HG02852 (cell line): ENCODE measurements around the gene ZNF578.
"Not testable (repeated sequence)": the region's sequence is repeated elsewhere in the genome, so short reads cannot be mapped to it uniquely, and the experiment has no call there.

Experiments used
- ATAC-seq: cut with Tn5 transposase; IDR thresholded peaks from one replicate; pipeline ENCODE4 v1.9.1; 2021; ENCODE audit warnings: mild to moderate bottlenecking, moderate library complexity; ENCODE audit not compliant: unreplicated experiment

The ZNF578 gene

DNA sequence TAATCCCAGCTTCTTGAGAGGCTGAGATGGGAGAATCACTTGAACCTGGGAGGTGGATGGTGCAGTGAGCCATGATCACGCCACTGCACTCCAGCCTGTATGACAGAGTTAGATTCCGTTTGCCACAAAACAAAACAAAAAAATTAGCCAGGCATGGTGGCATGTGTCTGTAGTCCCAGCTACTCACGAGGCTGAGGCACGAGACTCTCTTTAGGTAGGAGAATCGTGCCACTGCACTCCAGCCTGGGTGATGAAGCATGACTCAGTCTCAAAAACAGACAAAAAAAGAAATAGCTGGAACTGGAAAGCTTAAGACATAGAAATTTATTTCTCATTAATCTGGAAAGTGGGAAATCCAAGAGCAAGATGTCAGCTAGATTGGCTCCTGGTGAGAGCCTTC is 53.9 kb downstream of the ZNF578 start:
- no peak for ATAC-seq

DNA sequence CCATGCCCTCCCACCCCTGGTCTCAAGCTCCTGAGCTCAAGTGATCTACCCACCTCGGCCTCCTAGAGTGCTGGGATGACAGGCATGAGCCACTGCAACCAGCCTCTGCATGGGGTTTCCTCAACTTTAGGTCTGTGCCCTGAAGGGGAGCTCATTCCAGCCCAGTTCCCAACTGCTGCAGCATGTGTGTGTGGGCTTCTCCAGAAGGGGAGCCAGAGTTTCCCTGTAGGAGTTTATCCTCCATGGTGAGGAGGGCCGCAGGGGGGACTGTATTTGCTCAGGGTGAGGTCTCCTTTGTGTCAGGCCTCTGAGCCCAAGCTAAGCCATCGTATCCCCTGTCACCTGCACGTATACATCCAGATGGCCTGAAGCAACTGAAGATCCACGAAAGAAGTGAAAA is 62.8 kb downstream of the ZNF578 start:
- ATAC-seq, result no peak

DNA sequence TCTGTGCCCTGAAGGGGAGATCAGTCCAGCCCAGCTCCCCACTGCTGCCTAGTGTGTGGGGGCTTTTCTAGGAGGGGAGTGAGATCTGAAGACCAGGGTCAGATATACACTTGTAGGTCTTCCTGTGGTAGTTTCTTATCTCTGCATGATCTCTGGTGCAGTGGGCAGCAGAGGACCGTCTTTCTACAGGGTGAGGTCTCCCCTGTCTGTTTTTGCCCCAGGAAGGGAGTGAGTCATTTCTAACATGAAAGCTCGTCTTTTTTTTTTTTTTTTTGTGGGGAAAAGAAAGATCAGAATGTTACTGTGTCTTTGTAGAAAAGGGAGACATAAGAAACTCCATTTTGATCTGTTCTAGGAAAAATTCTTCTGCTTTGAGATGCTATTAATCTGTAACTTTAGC is 65.3 kb downstream of the ZNF578 start:
- ATAC-seq, result no peak

DNA sequence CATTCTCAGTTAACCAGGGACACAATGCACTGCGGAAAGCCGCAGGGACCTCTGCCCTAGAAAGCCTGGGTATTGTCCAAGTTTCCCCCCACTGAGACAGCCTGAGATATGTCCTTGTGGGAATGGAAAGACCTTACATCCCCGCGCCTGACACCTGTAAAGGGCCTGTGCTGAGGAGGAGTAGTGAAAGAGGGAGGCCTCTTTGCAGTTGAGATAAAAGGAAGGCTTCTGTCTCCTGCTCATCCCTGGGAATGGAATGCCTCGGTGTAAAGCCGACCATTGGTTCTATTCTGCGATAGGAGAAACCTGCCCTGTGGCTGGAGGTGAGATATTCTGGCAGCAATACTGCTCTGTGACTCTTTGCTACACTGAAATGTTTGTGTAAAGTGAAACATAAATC is 65.8 kb downstream of the ZNF578 start:
- ATAC-seq, result not testable (repeated sequence)

DNA sequence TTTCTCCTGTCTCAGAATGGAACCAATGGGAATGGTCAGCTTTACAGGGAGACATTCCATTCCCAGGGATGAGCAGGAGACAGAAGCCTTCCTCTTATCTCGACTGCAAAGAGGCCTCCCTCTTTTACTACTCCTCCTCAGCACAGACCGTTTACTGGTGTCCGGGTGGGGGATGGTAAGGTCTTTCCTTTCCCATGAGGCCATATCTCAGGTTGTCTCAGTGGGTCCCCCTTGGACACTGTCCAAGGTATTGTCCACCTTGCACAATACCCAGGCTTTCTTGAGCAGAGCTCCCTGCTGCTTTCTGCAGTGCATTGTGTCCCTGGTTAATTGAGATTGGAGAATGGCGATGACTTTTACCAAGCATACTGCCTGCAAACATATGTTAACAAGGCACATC is 66.7 kb downstream of the ZNF578 start:
- no peak for ATAC-seq

DNA sequence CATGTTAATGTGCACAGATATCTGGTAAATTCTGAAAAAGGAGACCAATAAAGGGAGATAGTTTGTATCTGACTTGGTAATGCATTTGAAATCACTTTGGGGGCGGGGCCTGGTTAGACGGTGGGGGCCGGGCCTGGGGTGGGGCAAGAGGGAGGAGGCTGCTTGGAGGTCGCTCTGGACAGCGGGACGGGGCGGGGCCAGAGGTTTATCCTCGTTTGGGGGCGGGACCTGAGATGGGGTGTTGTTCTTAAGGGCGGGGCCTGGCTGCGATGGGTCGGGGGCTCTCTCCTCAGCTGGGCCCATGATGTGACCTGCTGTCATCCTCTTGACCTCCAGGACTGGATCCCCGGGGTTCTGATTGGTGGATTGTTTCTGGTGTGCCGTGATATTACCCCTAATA is 69.2 kb downstream of the ZNF578 start:
- ATAC-seq, result no peak

DNA sequence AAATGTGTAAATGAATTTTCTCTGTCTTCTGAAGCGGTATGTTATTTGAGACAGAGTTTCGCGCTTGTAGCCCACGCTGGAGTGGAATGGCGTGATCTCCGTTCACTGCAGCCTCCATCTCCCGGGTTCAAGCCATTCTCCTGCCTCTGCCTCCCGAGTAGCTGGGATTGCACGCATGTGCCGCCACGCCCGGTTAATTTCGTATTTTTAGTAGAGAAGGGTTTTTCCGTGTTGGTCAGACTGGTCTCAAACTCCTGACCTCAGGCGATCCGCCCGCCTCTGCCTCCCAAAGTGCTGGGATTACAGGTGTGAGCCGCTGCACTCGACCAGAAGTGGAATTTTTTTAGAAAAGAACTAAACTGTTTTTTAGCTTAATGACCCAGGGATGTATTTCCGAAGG is 70.7 kb downstream of the ZNF578 start:
- ATAC-seq, result no peak

DNA sequence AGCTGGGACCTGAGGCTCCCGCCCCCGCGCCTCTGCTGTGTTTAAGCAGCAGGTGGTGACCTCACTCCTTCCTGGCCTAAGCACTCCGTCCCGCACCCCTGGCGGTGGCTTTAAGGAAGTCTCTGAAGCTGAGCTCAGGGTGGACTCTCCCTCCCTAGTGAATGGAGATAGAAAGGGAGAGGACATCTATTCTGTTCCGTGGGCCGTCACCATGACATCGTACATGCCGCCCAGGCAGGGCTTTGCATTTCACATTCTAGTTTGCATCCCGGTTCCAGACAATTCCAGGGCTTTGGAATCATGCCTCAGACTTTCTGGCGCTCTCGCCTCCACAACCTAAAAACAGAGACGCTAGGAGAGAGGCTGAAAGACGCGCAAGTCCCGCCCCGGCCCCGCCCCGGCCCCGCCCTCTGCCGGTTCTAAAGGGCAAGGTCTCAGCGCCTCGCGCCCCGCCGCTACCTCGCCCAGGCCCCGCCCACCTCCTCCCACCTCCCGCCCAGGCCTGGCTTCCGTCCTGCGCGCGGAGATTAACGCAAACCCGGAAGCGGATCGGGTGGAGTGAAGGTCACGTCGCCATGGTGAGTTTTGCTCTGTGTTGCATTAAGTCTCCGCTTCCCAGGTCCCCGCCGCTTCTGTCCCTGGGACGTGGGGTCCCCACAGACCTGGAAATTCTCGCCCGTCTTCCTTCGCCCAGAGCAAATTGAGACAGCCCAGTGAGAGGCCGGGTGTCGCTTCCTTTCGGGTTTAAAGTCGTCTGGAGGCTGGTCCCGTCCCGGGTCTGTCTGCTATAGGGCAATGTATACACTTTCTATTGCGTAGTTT is 74.0 kb downstream of the ZNF578 start, which contains the start of gene ZNF808:
Gene ZNF808 (plus strand): TSS at position 535 of the 822 bp plus-strand sequence. CDS start 15,617 bp downstream, outside the sequence.
- ATAC-seq, result peak; percentile 84

DNA sequence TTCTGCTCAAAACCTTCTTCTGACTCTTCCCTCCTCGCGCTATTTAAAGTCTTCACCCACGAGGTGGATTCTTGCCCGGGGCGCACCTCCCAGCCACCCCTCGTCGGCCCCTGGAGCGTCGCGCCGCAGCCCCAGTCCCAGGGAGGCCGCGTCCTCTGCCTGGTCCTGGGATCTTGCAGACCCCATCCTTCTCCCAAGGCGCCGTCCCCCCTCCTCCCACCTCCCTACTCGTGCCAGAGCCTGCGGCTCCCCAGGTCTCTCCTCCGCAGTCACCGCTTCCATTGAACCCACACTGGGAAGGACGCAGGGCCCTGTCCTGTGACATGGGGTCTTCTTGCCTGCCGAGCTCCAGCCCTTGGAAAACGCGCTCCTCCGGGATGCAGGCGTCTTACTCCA is 74.6 kb downstream of the ZNF578 start:
- ATAC-seq, result no peak

DNA sequence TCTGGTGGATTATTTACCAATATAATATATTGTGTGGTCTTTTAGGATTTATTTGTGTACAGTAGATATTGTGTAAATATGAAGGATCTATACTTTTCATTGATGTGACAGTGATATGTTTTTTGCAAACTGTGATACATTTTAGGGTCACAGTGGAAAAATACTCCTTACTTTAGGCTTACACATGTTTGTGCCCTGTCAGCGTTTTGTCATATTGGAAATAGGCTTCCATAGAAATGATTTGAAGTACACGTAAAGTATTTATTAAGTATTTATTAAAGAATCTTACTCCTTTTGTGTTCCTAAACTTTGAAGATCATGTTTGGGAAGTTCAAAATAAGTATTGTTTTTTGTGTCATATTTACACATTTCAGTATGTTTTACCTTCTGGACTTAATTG is 79.1 kb downstream of the ZNF578 start:
- no peak for ATAC-seq

DNA sequence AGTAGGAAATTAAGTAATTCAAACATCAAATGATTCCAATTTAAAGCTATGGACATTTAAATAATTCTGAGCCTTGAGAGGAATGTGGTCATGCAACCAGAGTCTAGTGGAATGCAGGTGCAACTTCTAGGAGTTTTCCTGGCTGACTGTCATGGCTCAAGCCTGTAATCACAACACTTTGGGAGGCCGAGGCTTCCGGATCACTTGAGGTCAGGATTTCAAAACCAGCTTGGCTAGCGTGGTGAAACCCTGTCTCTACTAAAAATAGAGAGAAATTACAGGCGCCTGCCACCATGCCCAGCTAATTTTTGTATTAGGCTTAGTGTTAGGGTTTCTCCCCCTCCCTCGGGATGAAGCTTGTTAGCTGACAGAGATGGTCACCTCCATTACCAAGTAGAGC is 80.5 kb downstream of the ZNF578 start:
- ATAC-seq, result no peak

DNA sequence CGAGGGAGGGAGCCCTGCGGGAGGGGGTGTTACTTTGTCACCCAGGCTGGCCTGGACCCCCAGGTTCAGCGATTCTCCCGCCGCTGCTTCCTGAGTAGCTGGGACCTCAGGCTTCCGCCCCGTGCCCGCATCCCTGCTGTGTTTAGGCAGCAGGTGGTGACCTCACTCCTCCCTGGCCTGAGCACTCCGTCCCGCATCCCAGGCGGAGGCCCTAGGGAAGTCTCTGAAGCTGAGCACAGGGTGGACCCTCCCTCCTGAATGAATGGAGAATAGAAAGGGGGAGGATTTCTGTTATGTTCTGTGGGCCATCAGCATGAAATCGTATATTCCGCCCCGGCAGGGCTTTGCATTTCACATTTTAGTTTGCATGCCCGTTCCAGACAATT is 82.0 kb downstream of the ZNF578 start:
- ATAC-seq, result not testable (repeated sequence)

DNA sequence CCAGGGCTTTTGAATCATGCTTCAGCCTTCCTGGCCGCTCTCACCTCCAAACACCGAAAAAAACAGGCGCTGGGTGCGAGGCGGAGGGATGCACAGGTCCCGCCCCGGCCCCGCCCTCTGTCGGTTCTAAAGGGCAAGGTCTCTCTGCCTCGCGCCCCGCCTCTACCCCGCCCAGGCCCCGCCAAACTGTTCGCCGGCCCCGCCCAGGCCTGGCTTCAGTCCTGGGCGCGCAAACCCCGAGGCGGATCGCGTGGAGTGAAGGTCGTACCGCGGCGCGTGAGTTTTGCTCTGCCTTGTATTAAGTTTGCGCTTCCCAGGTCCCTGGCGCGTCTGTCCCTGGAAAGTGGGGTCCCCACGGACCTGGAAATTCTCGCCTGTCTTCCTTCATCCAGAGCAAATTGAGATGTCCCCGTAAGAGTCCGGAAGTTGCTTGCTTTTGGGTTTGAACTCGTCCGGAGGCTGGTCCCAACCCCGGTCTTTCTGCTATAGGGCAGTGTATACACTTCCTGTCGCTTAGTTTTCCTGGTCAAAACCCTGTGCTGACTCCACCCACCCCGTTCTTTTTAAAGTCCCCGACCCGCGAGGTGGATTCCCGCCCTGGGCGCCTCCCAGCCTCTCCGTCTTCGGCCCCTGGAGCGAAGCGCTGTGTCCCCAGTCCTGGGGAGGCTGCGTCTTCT is 82.6 kb downstream of the ZNF578 start:
- ATAC-seq, result peak; percentile 84

DNA sequence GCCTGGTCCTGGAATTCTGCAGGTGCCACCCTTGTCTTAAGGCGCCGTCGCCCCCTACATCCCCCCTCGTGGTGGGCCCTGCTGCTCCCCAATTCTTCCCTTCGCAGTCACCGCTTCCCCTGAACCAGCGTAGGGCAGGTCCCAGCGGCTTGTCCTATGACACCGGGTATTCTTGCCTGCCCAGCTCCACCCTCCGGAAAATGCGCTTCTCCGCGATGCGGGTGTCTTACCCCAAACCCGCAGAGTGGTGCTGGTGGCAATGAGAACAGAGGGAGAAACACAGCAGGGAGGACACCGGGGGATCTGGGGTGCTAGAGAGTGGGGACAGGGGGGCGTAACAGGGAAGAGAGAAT is 83.1 kb downstream of the ZNF578 start:
- peak; percentile 33 for ATAC-seq

DNA sequence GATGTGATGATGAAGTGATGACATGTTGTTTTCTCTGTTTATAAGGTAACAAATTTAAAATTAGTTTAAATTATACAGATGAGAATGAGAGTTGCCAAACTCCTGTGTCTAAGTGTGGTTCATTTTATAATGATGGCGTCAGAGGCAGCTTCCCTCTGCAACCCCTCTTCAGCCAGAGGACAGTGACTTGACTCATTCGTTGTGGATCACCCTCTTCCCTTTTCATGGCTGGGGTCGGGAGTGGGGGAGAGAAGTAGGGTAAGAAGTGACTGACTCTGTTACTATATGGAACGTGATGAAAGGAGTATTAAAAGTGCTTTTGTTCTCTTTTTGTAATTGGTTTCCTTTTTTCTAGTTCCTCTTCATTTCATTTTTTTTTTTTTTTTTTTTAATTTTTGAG is 85.5 kb downstream of the ZNF578 start:
- ATAC-seq, result not testable (repeated sequence)

DNA sequence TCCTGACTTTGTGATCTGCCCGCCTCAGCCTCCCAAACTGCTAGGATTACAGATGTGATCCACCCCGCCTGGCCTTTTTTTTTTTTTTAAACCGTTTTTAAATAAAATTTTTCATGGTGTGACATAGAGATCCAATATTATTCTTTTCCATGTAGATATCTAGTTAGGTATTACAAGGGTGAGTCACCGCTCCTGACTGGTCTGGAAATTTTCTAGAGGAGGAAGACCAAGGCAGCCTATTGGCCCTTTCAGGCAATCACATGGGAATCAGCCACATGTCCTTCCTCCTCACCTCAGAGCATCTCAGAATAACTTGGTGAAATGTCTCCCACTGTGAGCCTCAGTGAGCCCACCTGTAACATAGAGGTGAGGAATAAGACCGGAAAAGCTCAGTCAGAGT is 87.8 kb downstream of the ZNF578 start:
- not testable (repeated sequence) for ATAC-seq

DNA sequence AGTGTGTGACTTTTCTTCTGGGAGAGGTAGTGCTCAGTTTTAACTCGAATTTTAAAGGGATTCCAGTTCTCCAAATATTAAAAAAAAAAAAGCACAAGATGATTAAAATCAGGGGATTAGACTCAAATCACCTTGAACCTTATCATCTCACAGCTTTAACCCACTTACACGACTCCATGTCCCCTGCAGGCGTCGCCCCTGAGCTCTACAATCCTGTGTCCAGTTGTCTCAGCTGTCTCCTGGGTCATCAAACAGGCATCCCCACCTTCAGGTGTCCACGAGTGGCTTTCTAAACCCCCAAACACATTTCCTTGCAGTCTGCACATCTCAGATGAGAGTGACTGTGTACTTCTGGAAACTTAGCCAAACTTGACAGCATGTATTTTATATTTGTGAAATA is 88.3 kb downstream of the ZNF578 start:
- ATAC-seq, result no peak

DNA sequence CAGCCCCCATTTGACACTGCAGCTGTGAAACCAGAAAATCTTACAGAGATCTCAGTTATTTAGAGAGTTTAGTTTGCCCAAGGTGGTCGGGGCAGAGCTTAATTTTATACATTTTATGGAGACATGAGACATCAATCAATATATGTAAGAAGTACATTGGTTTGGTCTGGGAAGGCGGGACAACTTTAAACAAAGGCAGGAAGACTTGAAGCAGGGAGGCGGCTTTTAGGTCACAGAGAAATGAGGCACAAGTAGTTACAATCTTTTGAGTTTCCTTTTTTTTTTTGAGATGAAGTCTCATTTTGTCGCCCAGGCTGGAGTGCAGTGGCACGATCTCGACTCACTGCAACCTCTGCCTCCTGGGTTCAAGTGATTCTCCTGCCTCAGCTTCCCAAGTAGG is 89.2 kb downstream of the ZNF578 start:
- ATAC-seq, result not testable (repeated sequence)

DNA sequence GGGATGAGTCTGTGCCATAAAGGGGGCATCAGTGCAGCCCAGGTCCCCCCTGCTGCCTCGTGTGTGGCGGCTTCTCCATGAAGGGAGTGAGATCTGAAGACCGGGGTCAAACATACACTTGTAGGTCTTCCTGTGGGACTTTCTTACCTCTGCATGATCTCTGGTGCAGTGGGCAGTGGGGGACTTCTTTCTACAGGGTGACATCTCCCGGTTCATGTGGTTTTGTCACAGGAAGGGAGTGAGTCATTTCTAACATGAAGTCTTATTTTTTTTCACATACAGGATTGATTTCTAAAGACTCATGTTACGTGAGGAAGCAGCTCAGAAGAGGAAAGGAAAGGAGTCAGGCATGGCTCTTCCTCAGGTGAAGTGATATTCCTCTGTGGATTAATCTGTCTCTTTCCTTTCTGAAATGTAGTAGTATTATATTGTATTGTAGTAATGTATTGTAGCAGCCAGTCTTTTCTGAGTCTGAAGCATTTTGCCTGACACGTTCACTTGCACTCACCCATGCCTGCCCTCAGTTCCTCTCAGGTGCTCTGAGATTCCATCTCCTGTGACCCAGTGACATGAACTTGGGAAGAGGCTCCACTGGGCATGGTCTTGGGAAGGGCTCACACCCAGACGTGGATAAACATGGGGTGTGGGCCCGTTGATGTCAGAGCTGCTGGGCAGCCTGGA is 89.8 kb downstream of the ZNF578 start:
- no peak for ATAC-seq

DNA sequence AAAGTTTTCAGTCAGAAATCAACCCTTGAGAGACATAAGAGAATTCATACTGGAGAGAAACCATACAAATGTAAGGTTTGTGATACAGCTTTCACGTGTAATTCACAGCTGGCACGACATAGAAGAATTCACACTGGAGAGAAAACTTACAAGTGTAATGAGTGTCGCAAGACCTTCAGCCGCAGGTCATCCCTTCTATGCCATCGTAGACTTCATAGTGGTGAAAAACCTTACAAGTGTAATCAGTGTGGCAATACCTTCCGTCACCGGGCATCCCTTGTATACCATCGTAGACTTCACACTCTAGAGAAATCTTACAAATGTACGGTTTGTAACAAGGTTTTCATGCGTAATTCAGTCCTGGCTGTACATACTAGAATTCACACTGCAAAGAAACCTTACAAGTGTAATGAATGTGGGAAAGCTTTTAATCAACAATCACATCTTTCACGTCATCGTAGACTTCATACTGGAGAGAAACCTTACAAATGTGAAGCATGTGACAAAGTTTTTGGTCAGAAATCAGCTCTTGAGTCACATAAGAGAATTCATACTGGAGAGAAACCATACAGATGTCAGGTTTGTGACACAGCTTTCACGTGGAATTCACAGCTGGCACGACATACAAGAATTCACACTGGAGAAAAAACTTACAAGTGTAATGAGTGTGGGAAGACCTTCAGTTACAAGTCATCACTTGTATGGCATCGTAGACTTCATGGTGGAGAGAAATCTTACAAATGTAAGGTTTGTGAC is 101.0 kb downstream of the ZNF578 start:
- no peak for ATAC-seq
